Naive thymus-derived CD4-positive, alpha-beta T cell (primary cell): ENCODE measurements around the gene MX1. TPM values are rescaled to one million over a fixed set of nuclear protein-coding genes. Genes with fewer than 3 reads are reported as not detected.

Source experiments
- ATAC-seq: fragments of 150-1000 bp; cut with Tn5 transposase; 2 replicates; pipeline ENCODE4 v1.10.0; 2021; ENCODE audit warnings: mild to moderate bottlenecking, moderate library complexity
- CTCF ChIA-PET: fragments of 350-600 bp; sonication (Branson Sonifier 250); formaldehyde crosslinking; loops from one replicate; lab custom pipeline; 2021; ENCODE audit warnings: antibody characterized with exemption; lab: Charles Lee
- POLR2A ChIA-PET: fragments of 350-600 bp; sonication (Branson Sonifier 250); formaldehyde crosslinking; loops from one replicate; lab custom pipeline; 2021; ENCODE audit warnings: antibody characterized with exemption, inconsistent platforms; lab: Charles Lee
- DNase-seq, 9 donors: peaks; one replicate each; pipeline versions ENCODE4 v3.0.0 to v3.0.0-alpha.2; 2020 to 2022; ENCODE audit warnings: mixed read lengths in 1 of 9
- H3K27ac ChIP-seq: one replicate; pipeline ENCODE4 v1.7.0; 2013; ENCODE audit warnings: mild to moderate bottlenecking, low read depth, low read length, moderate library complexity
- H3K27me3 ChIP-seq, 2 donors: one replicate each; pipeline ENCODE4 v1.7.0; 2013; ENCODE audit warnings: low read length in 2 of 2, mild to moderate bottlenecking in 2 of 2, moderate library complexity in 2 of 2; ENCODE audit not compliant: control insufficient read depth in 2 of 2, insufficient read depth in 2 of 2
- H3K36me3 ChIP-seq, 3 experiments: 1 replicate in 2 of 3; 2 replicates in 1 of 3; pipeline ENCODE4 v1.7.0; 2013; ENCODE audit warnings: low read length in 3 of 3, mild to moderate bottlenecking in 3 of 3, moderate library complexity in 1 of 3; ENCODE audit not compliant: insufficient read depth in 3 of 3, control insufficient read depth in 2 of 3
- H3K4me1 ChIP-seq, 2 donors: one replicate each; pipeline ENCODE4 v1.7.0; 2013; ENCODE audit warnings: low read length in 2 of 2, mild to moderate bottlenecking in 2 of 2, moderate library complexity in 1 of 2; ENCODE audit not compliant: control insufficient read depth in 2 of 2, insufficient read depth in 2 of 2
- H3K4me3 ChIP-seq: 2 replicates; pipeline ENCODE4 v1.7.0; 2013; ENCODE audit warnings: mild to moderate bottlenecking, low read length
- H3K9me3 ChIP-seq, 3 experiments: 1 replicate in 2 of 3; 2 replicates in 1 of 3; pipeline ENCODE4 v1.7.0; 2013; ENCODE audit warnings: low read length in 3 of 3; ENCODE audit not compliant: control insufficient read depth in 2 of 3
- H3K27ac Mint-ChIP-seq, 9 donors: one replicate each; pipeline ENCODE4 v1.8.0; 2020 to 2022; ENCODE audit warnings: mixed read lengths in 9 of 9, mild to moderate bottlenecking in 8 of 9, moderate library complexity in 5 of 9, inconsistent platforms in 2 of 9
- H3K27me3 Mint-ChIP-seq, 5 donors: one replicate each; pipeline ENCODE4 v1.8.0; 2021 to 2022; ENCODE audit warnings: mixed read lengths in 5 of 5, mild to moderate bottlenecking in 1 of 5
- H3K36me3 Mint-ChIP-seq, 5 donors: one replicate each; pipeline ENCODE4 v1.8.0; 2020 to 2022; ENCODE audit warnings: mixed read lengths in 5 of 5, mild to moderate bottlenecking in 3 of 5, inconsistent platforms in 1 of 5
- H3K4me1 Mint-ChIP-seq, 7 donors: one replicate each; pipeline ENCODE4 v1.8.0; 2020 to 2022; ENCODE audit warnings: mixed read lengths in 7 of 7, mild to moderate bottlenecking in 3 of 7, inconsistent platforms in 1 of 7
- H3K4me3 Mint-ChIP-seq, 10 donors: one replicate each; pipeline ENCODE4 v1.8.0; 2020 to 2022; ENCODE audit warnings: mild to moderate bottlenecking in 10 of 10, mixed read lengths in 10 of 10, moderate library complexity in 6 of 10, inconsistent platforms in 2 of 10
- H3K9me3 Mint-ChIP-seq, 11 donors: one replicate each; pipeline ENCODE4 v1.8.0; 2020 to 2022; ENCODE audit warnings: mixed read lengths in 11 of 11, mild to moderate bottlenecking in 4 of 11, inconsistent platforms in 1 of 11, moderate library complexity in 1 of 11
- intact Hi-C, 2 donors: fragments of 100-400 bp; cut with micrococcal nuclease; formaldehyde crosslinking; loops; one replicate each; pipeline ENCODE4 v1.15.1; 2023
- polyA plus RNA-seq, 2 donors: library from polyadenylated mRNA; unstranded; fragments of 300-500 nt; fragmentation: Illumina TruSeq; gene quantifications; one replicate each; pipeline ENCODE4 v1.2.3, GENCODE V29; 2021
- total RNA-seq, 6 experiments: library from RNA in 5 of 6; stranded (reverse) in 5 of 6; gene quantifications; 1 replicate in 5 of 6; 2 replicates in 1 of 6; pipeline ENCODE4 v1.2.3 and lab custom pipeline; 2021 to 2026

MX1 gene
- total and polyA plus RNA-seq, 7 experiments from 2014 or later: 50.2 to 384 (median 74.5) TPM

DNA sequence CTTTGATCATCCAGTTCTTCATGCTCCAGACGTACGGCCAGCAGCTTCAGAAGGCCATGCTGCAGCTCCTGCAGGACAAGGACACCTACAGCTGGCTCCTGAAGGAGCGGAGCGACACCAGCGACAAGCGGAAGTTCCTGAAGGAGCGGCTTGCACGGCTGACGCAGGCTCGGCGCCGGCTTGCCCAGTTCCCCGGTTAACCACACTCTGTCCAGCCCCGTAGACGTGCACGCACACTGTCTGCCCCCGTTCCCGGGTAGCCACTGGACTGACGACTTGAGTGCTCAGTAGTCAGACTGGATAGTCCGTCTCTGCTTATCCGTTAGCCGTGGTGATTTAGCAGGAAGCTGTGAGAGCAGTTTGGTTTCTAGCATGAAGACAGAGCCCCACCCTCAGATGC is 32.5 kb downstream of the MX1 start:
- ChIA-PET POLR2A (no interaction called here), CTCF (interaction anchor here (0.6 to 3.5 kb wide), 3 partner anchors 173 to 251 kb away, joined by 3 to 65 read pairs (median 6); no protein-coding TSS in a partner anchor)
- Histone ChIP-seq H3K27ac (no peak overlapping the region), H3K9me3 (no peaks in the 10 kb centered on the region), H3K4me1 (no peaks in the 10 kb centered on the region), H3K27me3 (no peaks in the 10 kb centered on the region), H3K36me3 (peaks cover 10 to 58% (median 22%) of the 10 kb centered on the region in 3 experiments), H3K4me3 (no peak overlapping the region)
- Mint-ChIP-seq H3K27me3 (no peaks in the 10 kb centered on the region), H3K27ac (peak overlapping the region in 1 of 9 donors; percentile 41), H3K4me3 (no peak overlapping the region), H3K36me3 (peaks cover 4 to 40% (median 7%) of the 10 kb centered on the region in 5 donors), H3K4me1 (peaks cover 0 to 20% (median 3%) of the 10 kb centered on the region in 7 donors), H3K9me3 (peaks cover 0 to under 1% (median 0%) of the 10 kb centered on the region in 11 donors)
- DNase-seq: no peak
- ATAC-seq: no peak
- intact Hi-C loops: no loop called here

GRCh38 chr21:41459884-41460534 is 34.0 kb downstream of the MX1 start:
- H3K4me3 ChIP-seq: no peak overlapping the region
- intact Hi-C loops: loop anchor here (1.0 to 5.0 kb wide), 2 partner anchors 177 to 338 kb away; no protein-coding TSS in a partner anchor
- H3K36me3 ChIP-seq: peaks cover 1 to 44% (median 11%) of the 10 kb centered on the region in 3 experiments
- Mint-ChIP-seq H3K4me3 (no peak overlapping the region), H3K4me1 (peaks cover 0 to 18% (median 2%) of the 10 kb centered on the region in 7 donors), H3K36me3 (peaks cover 0 to 45% (median 13%) of the 10 kb centered on the region in 5 donors), H3K27ac (peak overlapping the region in 6 of 9 donors; percentile 32 to 86 (median 52)), H3K9me3 (peaks cover 0 to 6% (median 0%) of the 10 kb centered on the region in 11 donors), H3K27me3 (no peaks in the 10 kb centered on the region)
- no peak for DNase-seq
- CTCF ChIA-PET: interaction anchor here (0.7 to 3.5 kb wide), 5 partner anchors 90 to 318 kb away, joined by 3 to 65 read pairs (median 4); no protein-coding TSS in a partner anchor
- H3K27ac ChIP-seq: no peak overlapping the region
- no peak for ATAC-seq
- H3K27me3 ChIP-seq: no peaks in the 10 kb centered on the region
- H3K9me3 ChIP-seq: no peaks in the 10 kb centered on the region
- no peaks in the 10 kb centered on the region for H3K4me1 ChIP-seq
- POLR2A ChIA-PET: interaction anchor here (1.0 kb wide), 1 partner anchor 177 kb away, joined by 5 read pairs; no protein-coding TSS in a partner anchor

DNA sequence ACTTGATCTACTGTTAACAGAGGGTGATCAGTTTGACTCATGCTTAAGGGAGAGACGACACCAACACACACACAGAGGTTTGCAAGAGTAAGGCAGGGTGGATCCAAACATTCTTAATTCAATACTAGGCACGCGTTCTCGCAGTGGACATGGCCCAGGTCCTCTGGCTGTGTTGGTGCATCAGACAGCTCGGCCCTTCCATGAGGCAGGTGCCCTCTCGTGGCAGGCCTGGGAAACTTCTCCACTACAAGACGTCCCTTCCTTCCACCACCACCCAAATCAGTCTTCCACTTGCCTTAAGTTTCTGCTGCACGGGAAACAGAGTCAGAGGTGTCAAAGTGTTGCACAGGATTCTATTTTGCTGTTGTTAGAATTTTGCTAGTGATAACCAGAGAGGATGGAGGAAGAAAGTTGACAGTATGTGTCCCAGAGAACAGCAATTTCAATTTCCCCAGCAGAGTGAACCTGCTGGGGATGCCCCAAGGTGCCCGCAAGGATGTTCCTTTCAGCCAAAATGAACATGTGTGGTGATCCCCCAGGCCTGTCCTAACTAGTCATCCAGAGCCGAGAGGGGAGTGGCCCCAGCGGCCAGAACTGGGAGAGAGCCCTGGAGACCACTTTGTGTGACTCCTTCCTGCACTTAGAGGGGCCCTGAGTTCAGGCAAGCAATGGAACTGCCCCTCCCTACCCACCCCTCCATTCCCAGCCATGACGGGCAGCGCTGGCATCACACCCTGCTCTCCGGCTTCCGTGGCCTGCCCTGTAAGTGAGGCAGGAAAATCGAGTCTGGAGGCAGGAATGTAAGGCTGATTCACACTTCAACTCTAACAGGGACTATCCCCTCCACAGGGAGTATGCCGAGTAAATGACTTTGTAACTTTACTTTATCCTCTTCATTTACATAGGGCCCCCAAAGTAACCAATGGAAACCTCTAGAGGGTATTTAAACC is 34.8 kb downstream of the MX1 start:
- Histone ChIP-seq H3K27ac (no peak overlapping the region), H3K27me3 (no peaks in the 10 kb centered on the region), H3K4me1 (no peaks in the 10 kb centered on the region), H3K36me3 (peaks cover 0 to 35% (median 11%) of the 10 kb centered on the region in 3 experiments), H3K4me3 (no peak overlapping the region), H3K9me3 (no peaks in the 10 kb centered on the region)
- POLR2A ChIA-PET: interaction anchor here (1.0 kb wide), 1 partner anchor 178 kb away, joined by 5 read pairs; no protein-coding TSS in a partner anchor
- H3K4me1 Mint-ChIP-seq: peaks cover 0 to 18% (median 2%) of the 10 kb centered on the region in 7 donors
- H3K27ac Mint-ChIP-seq: peak overlapping the region in 5 of 9 donors; percentile 49 to 86 (median 76)
- H3K4me3 Mint-ChIP-seq: no peak overlapping the region
- no peaks in the 10 kb centered on the region for H3K27me3 Mint-ChIP-seq
- H3K36me3 Mint-ChIP-seq: peaks cover 0 to 44% (median 13%) of the 10 kb centered on the region in 5 donors
- H3K9me3 Mint-ChIP-seq: peaks cover 0 to 6% (median 0%) of the 10 kb centered on the region in 11 donors
- CTCF ChIA-PET: interaction anchor here (0.7 to 3.5 kb wide), 3 partner anchors 175 to 317 kb away, joined by 3 to 65 read pairs (median 3); no protein-coding TSS in a partner anchor
- intact Hi-C loops: loop anchor here (1.0 to 5.0 kb wide), 2 partner anchors 178 to 339 kb away; no protein-coding TSS in a partner anchor
- DNase-seq (peak; percentile 16 to 58 (median 41)), ATAC-seq (peak; percentile 79)

- no peak overlapping the region for H3K27ac Mint-ChIP-seq
- peaks cover 3 to 26% (median 22%) of the 10 kb centered on the region in 5 donors for H3K27me3 Mint-ChIP-seq
- H3K9me3 ChIP-seq: no peaks in the 10 kb centered on the region
- DNase-seq (no peak), ATAC-seq (no peak)
- peaks cover 0 to 6% (median 0%) of the 10 kb centered on the region in 11 donors for H3K9me3 Mint-ChIP-seq
- CTCF ChIA-PET: interaction anchor here (4.5 kb wide), 1 partner anchor 182 kb away, joined by 19 read pairs; no protein-coding TSS in a partner anchor
- intact Hi-C loops: no loop called here
- POLR2A ChIA-PET: no interaction called here
- no peak overlapping the region for H3K4me3 Mint-ChIP-seq
- no peaks in the 10 kb centered on the region for H3K27me3 ChIP-seq
- no peaks in the 10 kb centered on the region for H3K4me1 ChIP-seq
- H3K36me3 Mint-ChIP-seq: peaks cover 0 to 30% (median 8%) of the 10 kb centered on the region in 5 donors
- peaks cover 0 to 18% (median 1%) of the 10 kb centered on the region in 7 donors for H3K4me1 Mint-ChIP-seq
- no peaks in the 10 kb centered on the region for H3K36me3 ChIP-seq
- no peak overlapping the region for H3K27ac ChIP-seq
- H3K4me3 ChIP-seq: no peak overlapping the region
Observed at GRCh38 chr21:41465176-41465781, 39.2 kb downstream of the MX1 start.

GRCh38 chr21:41466024-41466820 is 40.2 kb downstream of the MX1 start:
- Mint-ChIP-seq H3K27me3 (peaks cover 6 to 32% (median 22%) of the 10 kb centered on the region in 5 donors), H3K27ac (no peak overlapping the region), H3K4me3 (no peak overlapping the region), H3K4me1 (peaks cover 0 to 16% (median 0%) of the 10 kb centered on the region in 7 donors), H3K36me3 (peaks cover 0 to 24% (median 8%) of the 10 kb centered on the region in 5 donors), H3K9me3 (peaks cover 0 to 6% (median 0%) of the 10 kb centered on the region in 11 donors)
- no peaks in the 10 kb centered on the region for H3K9me3 ChIP-seq
- no peaks in the 10 kb centered on the region for H3K4me1 ChIP-seq
- H3K27ac ChIP-seq: no peak overlapping the region
- ChIA-PET CTCF (interaction anchor here (4.5 kb wide), 1 partner anchor 183 kb away, joined by 19 read pairs; no protein-coding TSS in a partner anchor), POLR2A (no interaction called here)
- H3K4me3 ChIP-seq: no peak overlapping the region
- DNase-seq (no peak), ATAC-seq (no peak)
- no peaks in the 10 kb centered on the region for H3K27me3 ChIP-seq
- no peaks in the 10 kb centered on the region for H3K36me3 ChIP-seq
- intact Hi-C loops: no loop called here
